NK-92 (cell line): ENCODE data around the gene ZNF507.
"Not testable (repeated sequence)": the region's sequence is repeated elsewhere in the genome, so short reads cannot be mapped to it uniquely, and the experiment has no call there.

Source experiments
- DNase-seq: peaks from one replicate; lab custom pipeline; 2025; ENCODE audit not compliant: unreplicated experiment; lab: John Stamatoyannopoulos, UW

ZNF507 gene

DNA sequence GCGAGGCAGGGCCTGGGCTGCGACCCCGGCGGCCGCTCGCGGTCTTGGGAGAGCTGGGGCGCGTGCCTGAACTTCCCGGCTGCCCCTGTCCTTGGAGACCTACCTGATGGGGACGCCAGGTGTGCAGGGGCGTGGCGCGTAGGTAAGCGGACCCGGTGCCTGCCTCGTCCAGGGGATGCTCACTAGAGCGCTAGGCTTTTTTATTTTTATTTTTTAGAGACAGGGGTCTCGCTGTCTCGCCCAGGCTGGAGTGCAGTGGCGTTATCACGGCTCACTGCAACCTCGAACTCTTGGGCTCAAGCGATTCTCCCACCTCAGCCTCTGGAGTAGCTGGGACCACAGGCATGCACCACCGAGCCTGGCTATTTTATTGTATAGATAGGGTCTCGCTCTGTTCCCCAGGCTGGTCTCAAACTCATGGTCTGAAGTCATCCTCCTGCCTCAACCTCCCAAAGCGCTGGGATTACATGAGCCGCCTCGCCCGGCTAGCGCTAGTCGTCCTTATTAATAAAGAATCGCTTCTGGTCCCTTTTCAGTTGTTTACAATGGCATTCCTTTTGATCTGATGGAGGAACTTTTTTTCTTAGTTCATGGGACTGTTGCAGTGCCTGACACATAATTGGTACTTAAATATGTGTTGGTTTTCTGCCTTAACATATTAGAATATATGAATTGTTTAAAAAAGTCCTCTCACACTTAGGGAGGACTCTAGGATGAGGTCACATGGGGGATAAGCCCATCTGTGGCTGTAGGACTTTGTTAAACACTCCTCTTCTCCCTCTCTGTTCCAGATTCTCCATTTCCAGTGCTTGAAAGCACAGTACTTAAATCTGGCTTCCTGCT lies 61.0 kb downstream of the ZNF507 start:
- DNase-seq = no peak

DNA sequence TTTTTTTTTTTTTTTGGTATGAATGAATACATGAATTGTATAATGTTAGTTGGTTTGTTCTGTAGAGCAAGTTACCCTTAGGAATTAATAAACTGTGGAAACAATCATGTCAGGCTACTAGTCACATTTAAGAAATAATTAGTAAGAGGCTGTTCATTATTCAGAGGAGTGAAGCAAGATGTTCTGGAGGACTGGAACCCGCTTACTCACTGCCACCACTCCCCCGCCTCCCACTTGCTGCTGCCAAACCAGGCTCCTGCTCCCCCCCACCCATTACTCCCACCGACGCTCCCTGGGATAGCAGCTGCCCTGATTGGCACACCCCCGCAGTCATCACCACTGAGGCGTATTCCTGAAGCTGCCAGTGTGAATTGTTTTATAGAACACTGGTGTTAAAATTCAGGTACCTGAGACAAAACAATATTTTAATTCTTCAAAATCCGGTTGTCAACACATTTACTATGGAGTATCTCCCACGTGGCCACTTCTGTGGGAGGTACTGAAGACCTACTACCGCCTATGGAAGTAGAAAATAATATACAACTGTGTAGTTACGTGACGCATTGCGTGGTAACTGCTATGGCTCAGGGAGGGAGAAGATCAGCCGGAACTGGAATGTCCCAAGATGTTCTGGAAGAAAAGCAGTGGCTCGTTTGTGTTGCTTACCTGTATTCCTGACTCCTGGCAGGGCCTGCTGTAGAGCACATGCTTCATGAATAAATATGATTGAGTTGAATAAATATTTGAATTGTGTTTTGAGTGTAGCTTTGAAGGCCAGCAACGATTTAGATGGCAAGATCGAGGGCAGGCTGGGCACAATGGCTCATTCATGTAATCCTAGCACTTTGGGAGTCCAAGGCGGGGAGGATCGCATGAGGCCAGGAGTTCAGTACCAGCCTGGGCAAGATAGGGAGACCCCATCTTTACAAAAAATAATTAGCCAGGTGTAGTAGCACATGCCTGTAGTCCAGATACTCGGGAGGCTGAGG lies 61.9 kb downstream of the ZNF507 start:
- no peak for DNase-seq

DNA sequence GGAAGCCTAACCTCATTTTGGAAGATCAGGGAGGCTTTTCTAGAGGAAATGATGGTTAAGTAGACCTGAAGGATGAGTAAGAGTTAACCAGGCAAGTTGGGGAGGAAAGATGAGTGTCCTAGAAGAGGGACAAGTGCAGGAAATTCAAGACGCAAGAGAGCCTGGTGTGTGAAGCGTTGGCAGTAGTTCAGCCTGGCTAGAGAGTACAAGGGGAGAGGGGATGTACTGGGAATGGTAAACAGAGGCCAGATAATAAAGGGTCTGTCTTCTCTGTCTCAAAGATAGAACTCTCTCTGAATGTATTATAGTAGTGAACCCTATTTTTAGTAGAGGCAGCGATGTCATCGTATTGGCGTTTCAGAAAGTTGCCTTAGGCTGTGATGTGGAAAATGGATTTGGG lies 69.8 kb downstream of the ZNF507 start:
- no peak for DNase-seq

DNA sequence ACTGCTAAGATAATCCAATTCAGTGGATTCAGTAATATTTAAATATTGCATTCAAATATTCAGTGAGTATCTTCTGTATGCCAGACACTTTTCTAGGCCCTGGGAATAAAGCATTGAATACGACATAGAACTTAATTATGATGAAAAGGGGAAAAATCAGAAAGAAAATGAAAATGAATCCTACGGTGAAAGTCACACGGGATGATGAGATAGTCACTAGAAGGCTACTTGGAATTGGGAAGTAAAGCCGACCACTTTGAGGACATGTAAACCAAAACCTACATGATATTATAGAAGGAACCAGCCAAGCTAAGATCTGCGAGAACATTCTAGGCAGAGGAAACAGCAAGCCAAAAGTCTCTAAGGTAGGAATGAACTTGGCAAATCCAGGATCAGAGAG lies 70.3 kb downstream of the ZNF507 start:
- DNase-seq = no peak

DNA sequence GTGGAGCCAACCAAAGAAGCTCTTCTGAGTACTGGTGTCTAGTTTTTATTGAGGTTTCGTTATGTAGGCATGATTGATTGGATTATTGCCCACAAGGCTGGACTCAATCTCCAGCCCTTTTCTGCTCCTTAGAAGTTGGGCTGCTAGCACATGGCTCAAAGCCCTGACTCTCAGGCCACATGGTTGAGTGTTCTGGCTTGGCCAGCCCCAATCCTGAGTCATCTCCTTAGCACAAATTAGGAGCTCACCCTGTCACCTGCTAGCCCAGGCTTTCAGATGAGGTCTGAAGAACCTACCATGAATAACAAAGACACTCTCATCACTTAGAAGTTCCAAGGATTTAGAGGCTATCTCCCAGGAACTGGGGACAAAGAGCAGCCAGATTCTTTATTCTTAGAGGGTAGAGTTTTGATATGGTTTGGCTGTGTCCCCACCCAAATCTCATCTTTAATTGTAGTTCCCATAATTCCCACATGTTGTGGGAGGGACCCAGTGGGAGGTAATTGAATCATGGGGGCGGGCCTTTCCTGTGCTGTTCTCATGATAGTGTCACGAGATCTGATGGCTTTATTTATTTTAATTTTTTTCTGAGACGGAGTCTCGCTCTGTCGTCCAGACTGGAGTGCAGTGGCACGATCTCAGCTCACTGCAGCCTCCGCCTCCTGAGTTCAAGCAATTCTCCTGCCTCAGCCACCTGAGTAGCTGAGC lies 71.5 kb downstream of the ZNF507 start:
- DNase-seq = no peak

DNA sequence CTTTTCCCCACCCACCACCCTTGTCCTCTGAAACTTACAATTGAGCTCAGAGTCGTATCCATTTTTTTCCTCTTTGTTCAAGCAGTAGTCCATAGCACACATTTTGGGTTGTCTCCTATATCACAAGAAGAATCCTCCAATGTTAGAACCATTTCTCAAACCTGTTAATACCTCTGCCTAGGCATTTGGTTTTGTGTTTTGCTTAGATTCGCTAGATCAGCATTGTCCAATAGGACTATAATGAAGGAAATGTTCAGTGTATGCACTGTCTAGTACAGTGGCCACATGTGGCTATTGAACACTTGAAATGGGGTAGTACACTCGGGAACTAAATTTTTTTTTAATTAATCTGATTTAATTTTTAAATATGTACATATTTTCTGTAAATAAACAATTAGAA lies 72.7 kb downstream of the ZNF507 start:
- no peak for DNase-seq

DNA sequence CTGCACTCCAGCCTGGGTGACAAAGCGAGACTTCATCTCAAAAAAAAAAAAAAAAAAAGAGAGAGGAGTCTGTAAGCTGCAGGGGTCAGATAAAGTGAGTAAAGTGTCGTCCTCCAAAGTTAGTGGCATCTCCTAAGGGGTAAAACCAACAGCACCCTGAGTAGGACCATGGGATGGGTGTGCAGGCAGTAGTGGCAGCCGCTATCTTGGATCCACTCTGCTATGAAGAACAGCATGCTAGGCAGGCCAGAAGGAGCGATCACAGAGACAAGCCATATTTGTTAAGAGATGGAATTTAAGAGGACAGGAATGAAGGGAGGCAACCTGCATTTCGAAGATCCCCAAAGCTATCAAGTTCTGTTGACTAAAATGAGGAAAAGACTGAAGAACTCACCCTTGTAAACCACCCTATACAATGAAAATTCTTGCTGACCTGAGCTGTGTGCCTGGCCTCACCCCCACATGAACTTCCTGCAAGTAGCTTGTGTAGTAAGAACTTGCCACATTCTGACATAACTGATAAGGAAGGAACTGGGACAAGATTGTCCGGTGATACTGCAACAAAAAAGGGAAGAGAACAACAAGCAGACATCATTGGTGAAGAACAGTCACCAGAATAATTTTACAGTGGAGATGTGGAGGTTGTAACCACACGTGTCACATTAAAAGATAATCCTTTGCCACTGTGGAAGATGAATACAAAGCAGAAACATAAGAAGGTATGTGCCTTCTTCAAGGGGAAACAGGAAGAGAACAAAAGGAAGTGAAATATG lies 76.4 kb downstream of the ZNF507 start:
- DNase-seq = no peak

DNA sequence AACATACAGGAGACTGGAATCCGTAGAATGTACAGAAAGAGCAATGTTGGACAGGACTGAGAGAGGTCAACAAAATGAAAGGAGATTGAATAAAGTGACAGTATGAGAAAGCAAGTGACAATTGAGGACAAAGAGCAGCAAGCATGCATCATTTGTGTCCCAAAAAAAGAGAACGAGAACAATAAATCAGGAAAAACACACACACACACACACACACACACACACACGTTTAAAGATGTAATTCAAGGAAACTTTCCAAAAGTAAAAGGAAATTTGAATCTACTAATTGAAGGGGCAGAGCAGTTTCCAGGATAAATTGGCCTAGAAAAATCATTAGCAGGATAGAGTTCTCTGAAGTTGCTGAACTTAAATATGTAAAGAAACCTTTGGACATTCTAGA lies 77.0 kb downstream of the ZNF507 start:
- DNase-seq = no peak

DNA sequence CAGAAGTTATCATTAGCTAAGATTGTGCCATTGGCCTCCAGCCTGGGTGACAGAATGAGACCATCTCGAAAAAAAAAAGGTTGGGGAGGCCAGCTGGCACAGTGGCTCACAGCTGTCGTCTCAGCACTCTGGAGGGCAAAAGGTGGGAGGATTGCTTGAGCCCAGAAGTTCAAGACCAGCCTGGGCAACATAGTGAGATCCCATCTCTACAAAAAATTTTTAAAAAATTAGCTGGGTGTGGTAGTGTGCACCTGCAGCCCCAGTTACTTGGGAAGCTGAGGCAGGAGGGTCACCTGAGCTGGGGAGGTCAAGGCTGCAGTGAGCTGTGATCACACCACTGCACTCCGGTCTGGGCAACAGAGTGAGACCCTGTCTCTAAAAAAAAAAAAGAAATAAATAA lies 78.5 kb downstream of the ZNF507 start:
- not testable (repeated sequence) for DNase-seq

DNA sequence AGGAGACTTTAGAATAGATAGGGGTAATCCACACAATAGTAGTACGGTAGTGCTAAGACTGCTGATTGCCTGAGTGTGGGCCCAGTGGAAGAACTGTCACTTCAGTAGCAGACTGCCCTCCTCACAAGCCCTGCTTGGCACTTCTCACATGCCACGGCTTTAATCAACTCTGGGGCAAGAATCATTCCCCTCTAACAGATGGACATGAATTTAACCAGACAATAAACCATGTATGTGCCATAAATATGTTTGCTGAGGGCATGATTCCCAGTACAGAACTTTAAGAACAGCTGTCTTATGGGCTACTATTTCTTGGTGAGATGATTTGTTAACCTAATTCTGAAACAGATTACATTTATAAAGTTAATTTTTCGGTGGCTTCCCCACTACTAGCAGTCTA lies 82.1 kb downstream of the ZNF507 start:
- no peak for DNase-seq

DNA sequence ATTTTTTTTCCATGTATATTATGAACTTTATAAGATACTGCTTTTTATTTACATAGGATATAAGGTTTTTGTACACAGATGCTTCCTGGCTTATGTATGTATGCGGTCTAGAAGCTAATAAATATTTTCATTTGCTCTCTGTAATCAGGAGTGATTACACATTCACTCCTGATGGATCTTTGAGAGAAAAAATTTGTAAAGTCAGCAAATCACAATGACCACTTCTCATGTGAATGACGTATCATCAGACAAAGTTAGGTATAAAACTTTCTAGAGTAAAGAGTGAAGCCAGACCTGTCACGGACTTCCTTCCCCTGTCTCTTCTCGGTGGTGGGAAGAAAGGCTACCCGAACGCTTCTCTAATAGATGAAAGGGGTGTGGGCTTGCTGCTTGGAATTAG lies 91.3 kb downstream of the ZNF507 start:
- no peak for DNase-seq

DNA sequence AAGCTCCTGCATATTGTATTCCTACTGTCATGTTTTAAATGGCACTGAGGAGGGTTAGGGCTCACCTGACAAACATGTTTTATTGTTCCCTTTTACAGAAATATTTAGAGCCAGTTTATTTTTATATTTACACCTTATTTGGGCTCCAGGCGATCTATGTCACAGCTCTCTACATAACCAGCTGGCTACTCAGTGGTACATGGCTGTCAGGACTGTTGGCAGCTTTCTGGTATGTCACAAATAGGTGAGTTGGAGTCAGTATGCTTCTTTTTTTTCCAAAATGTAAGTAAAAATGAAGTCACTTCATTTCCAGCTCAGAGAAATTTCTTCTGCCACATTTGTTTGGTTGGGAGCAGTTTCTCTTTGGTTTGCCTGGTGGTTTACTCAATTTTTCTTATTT lies 91.7 kb downstream of the ZNF507 start:
- DNase-seq = no peak
